Activated CD8-positive, alpha-beta T cell treated with anti-CD3 and anti-CD28 coated beads, Interleukin-2, amount 10 ng/mL, durations not matched to agents 7 days and 5 days (primary cell): Measurements from ENCODE around the gene FGF9. TPM values are rescaled to one million over a fixed set of nuclear protein-coding genes. Genes with fewer than 3 reads are reported as not detected.
A peak's percentile ranks its signal among the peaks of the same experiment; 100 is the strongest.

ENCODE experiments used
- ATAC-seq: fragments of 150-1000 bp; cut with Tn5 transposase; one replicate; pipeline ENCODE4 v1.10.0; 2021; ENCODE audit warnings: moderate library complexity
- CTCF ChIA-PET: fragments of 350-600 bp; sonication (Branson Sonifier 250); formaldehyde crosslinking; loops from one replicate; lab custom pipeline; 2021; ENCODE audit warnings: antibody characterized with exemption; lab: Charles Lee
- POLR2A ChIA-PET: fragments of 350-600 bp; sonication (Branson Sonifier 250); formaldehyde crosslinking; loops from one replicate; lab custom pipeline; 2021; ENCODE audit warnings: antibody characterized with exemption; lab: Charles Lee
- DNase-seq: peaks from one replicate; pipeline ENCODE4 v3.0.0-alpha.2; 2020
- H3K27ac Mint-ChIP-seq: one replicate; pipeline ENCODE4 v1.8.0; 2021; ENCODE audit warnings: mild to moderate bottlenecking, mixed read lengths
- H3K27me3 Mint-ChIP-seq: one replicate; pipeline ENCODE4 v1.8.0; 2021; ENCODE audit warnings: low read depth, mixed read lengths
- H3K36me3 Mint-ChIP-seq: one replicate; pipeline ENCODE4 v1.8.0; 2021; ENCODE audit warnings: low read depth, mixed read lengths
- H3K4me1 Mint-ChIP-seq: one replicate; pipeline ENCODE4 v1.8.0; 2021; ENCODE audit warnings: low read depth, mixed read lengths
- H3K4me3 Mint-ChIP-seq: one replicate; pipeline ENCODE4 v1.8.0; 2021; ENCODE audit warnings: mild to moderate bottlenecking, mixed read lengths
- H3K9me3 Mint-ChIP-seq: one replicate; pipeline ENCODE4 v1.8.0; 2022; ENCODE audit warnings: mixed read lengths; ENCODE audit not compliant: insufficient read depth
- total RNA-seq, 2 experiments: library from RNA; stranded (reverse); gene quantifications; one replicate each; pipeline ENCODE4 v1.2.3, GENCODE V29; 2021

Gene FGF9
- total RNA-seq, 2 experiments from 2014 or later = 0.21 TPM; not detected in 1

GRCh38 chr13:21661097-21661909 is 9.6 kb upstream of the FGF9 start:
- H3K4me1 Mint-ChIP-seq = no peaks in the 10 kb centered on the region

GRCh38 chr13:21663197-21663596 is 7.7 kb upstream of the FGF9 start:
- ATAC-seq (no peak), DNase-seq (no peak)
- no peak overlapping the region for H3K4me3 Mint-ChIP-seq
- CTCF ChIA-PET = no interaction called here
- H3K27me3 Mint-ChIP-seq = peaks cover 33% of the 10 kb centered on the region
- POLR2A ChIA-PET = no interaction called here
- H3K9me3 Mint-ChIP-seq = no peaks in the 10 kb centered on the region
- no peak overlapping the region for H3K27ac Mint-ChIP-seq
- no peaks in the 10 kb centered on the region for H3K36me3 Mint-ChIP-seq
- no peaks in the 10 kb centered on the region for H3K4me1 Mint-ChIP-seq

More at GRCh38 chr13:21661097-21661909, 9.6 kb upstream of the FGF9 start:
- no peaks in the 10 kb centered on the region for H3K9me3 Mint-ChIP-seq
- POLR2A ChIA-PET = no interaction called here
- CTCF ChIA-PET = no interaction called here
- H3K27ac Mint-ChIP-seq = no peak overlapping the region
- no peak for DNase-seq
- no peak for ATAC-seq
- H3K27me3 Mint-ChIP-seq = peaks cover 25% of the 10 kb centered on the region
- H3K4me3 Mint-ChIP-seq = no peak overlapping the region
- no peaks in the 10 kb centered on the region for H3K36me3 Mint-ChIP-seq

GRCh38 chr13:21668732-21669275 is 2.1 kb upstream of the FGF9 start:
- peak overlapping the region; percentile 63 for H3K27ac Mint-ChIP-seq
- peaks cover 1% of the 10 kb centered on the region for H3K36me3 Mint-ChIP-seq
- ChIA-PET CTCF (interaction anchor here (1.9 to 2.6 kb wide), 2 partner anchors 32 to 65 kb away, joined by 5 to 15 read pairs; partner anchors contain the start of gene MICU2), POLR2A (interaction anchor here (0.7 to 3.8 kb wide), 3 partner anchors 10 to 254 kb away, joined by 3 to 27 read pairs (median 4); partner anchors contain the start of gene MICU2)
- ATAC-seq (no peak), DNase-seq (peak; percentile 25)
- H3K4me3 Mint-ChIP-seq = peak overlapping the region; percentile 76
- H3K4me1 Mint-ChIP-seq = peaks cover 39% of the 10 kb centered on the region
- peaks cover 45% of the 10 kb centered on the region for H3K27me3 Mint-ChIP-seq
- H3K9me3 Mint-ChIP-seq = no peaks in the 10 kb centered on the region

- Mint-ChIP-seq H3K9me3 (no peaks in the 10 kb centered on the region), H3K27me3 (peaks cover 49% of the 10 kb centered on the region), H3K36me3 (peaks cover 1% of the 10 kb centered on the region), H3K27ac (peak overlapping the region; percentile 75), H3K4me3 (peak overlapping the region; percentile 80), H3K4me1 (peaks cover 44% of the 10 kb centered on the region)
- DNase-seq (peak; percentile 66), ATAC-seq (peak; percentile 39)
- POLR2A ChIA-PET = interaction anchor here (0.5 to 3.8 kb wide), 3 partner anchors 32 to 79 kb away, joined by 3 to 27 read pairs (median 4); partner anchors contain the start of gene MICU2
- CTCF ChIA-PET = interaction anchor here (0.9 to 2.6 kb wide), 5 partner anchors 8 to 67 kb away, joined by 3 to 15 read pairs (median 4); partner anchors contain the start of gene MICU2
Measured at GRCh38 chr13:21670006-21670882, 629 bp upstream of the FGF9 start.

- H3K4me3 Mint-ChIP-seq = peak overlapping the region; percentile 80
- DNase-seq = no peak
- POLR2A ChIA-PET = interaction anchor here (1.4 to 3.8 kb wide), 3 partner anchors 34 to 68 kb away, joined by 3 to 27 read pairs (median 6); partner anchors contain the start of gene MICU2
Measured at GRCh38 chr13:21671620-21672286, 880 bp downstream of the FGF9 start.

GRCh38 chr13:21672287-21672680 is 1.4 kb downstream of the FGF9 start:
- CTCF ChIA-PET = interaction anchor here (1.6 kb wide), 1 partner anchor 34 kb away, joined by 8 read pairs; no protein-coding TSS in a partner anchor
- no peak for DNase-seq
- Mint-ChIP-seq H3K27me3 (peaks cover 63% of the 10 kb centered on the region), H3K27ac (no peak overlapping the region), H3K4me1 (peaks cover 44% of the 10 kb centered on the region), H3K36me3 (peaks cover 1% of the 10 kb centered on the region), H3K9me3 (no peaks in the 10 kb centered on the region), H3K4me3 (no peak overlapping the region)
- no peak for ATAC-seq
- POLR2A ChIA-PET = interaction anchor here (2.1 kb wide), 1 partner anchor 69 kb away, joined by 6 read pairs; the partner anchor contains the start of gene MICU2

More at GRCh38 chr13:21671620-21672286, 880 bp downstream of the FGF9 start:
- no peaks in the 10 kb centered on the region for H3K9me3 Mint-ChIP-seq
- peaks cover 60% of the 10 kb centered on the region for H3K27me3 Mint-ChIP-seq
- CTCF ChIA-PET = no interaction called here
- no peak for ATAC-seq
- peaks cover 44% of the 10 kb centered on the region for H3K4me1 Mint-ChIP-seq
- peaks cover 1% of the 10 kb centered on the region for H3K36me3 Mint-ChIP-seq
- H3K27ac Mint-ChIP-seq = no peak overlapping the region

GRCh38 chr13:21672796-21673538 is 2.1 kb downstream of the FGF9 start:
- no peak overlapping the region for H3K27ac Mint-ChIP-seq
- H3K4me1 Mint-ChIP-seq = peaks cover 44% of the 10 kb centered on the region
- peak overlapping the region; percentile 64 for H3K4me3 Mint-ChIP-seq
- ChIA-PET POLR2A (interaction anchor here (2.1 kb wide), 1 partner anchor 69 kb away, joined by 6 read pairs; the partner anchor contains the start of gene MICU2), CTCF (interaction anchor here (1.0 to 1.6 kb wide), 2 partner anchors 35 to 69 kb away, joined by 4 to 8 read pairs; partner anchors contain the start of gene MICU2)
- H3K9me3 Mint-ChIP-seq = no peaks in the 10 kb centered on the region
- DNase-seq (no peak), ATAC-seq (no peak)
- H3K27me3 Mint-ChIP-seq = peaks cover 63% of the 10 kb centered on the region
- H3K36me3 Mint-ChIP-seq = peaks cover 1% of the 10 kb centered on the region

- peak; percentile 35 for DNase-seq
- H3K4me1 Mint-ChIP-seq = peaks cover 43% of the 10 kb centered on the region
- H3K27ac Mint-ChIP-seq = no peak overlapping the region
Measured at GRCh38 chr13:21673539-21673788, 2.6 kb downstream of the FGF9 start.

GRCh38 chr13:21673789-21674489 is 3.1 kb downstream of the FGF9 start:
- Mint-ChIP-seq H3K36me3 (peaks cover 1% of the 10 kb centered on the region), H3K4me1 (peaks cover 38% of the 10 kb centered on the region), H3K4me3 (peak overlapping the region; percentile 76), H3K9me3 (no peaks in the 10 kb centered on the region), H3K27me3 (peaks cover 57% of the 10 kb centered on the region), H3K27ac (no peak overlapping the region)
- peak; percentile 37 for DNase-seq
- POLR2A ChIA-PET = interaction anchor here (1.1 to 2.1 kb wide), 2 partner anchors 70 kb away, joined by 3 to 6 read pairs; partner anchors contain the start of gene MICU2
- CTCF ChIA-PET = interaction anchor here (1.0 to 1.6 kb wide), 3 partner anchors 36 to 70 kb away, joined by 3 to 8 read pairs (median 4); partner anchors contain the start of gene MICU2
- ATAC-seq = peak; percentile 11

More at GRCh38 chr13:21673539-21673788, 2.6 kb downstream of the FGF9 start:
- ChIA-PET CTCF (interaction anchor here (1.0 to 1.6 kb wide), 2 partner anchors 35 to 70 kb away, joined by 4 to 8 read pairs; partner anchors contain the start of gene MICU2), POLR2A (interaction anchor here (2.1 kb wide), 1 partner anchor 70 kb away, joined by 6 read pairs; the partner anchor contains the start of gene MICU2)
- peaks cover 1% of the 10 kb centered on the region for H3K36me3 Mint-ChIP-seq
- H3K9me3 Mint-ChIP-seq = no peaks in the 10 kb centered on the region
- peak overlapping the region; percentile 64 for H3K4me3 Mint-ChIP-seq
- peaks cover 60% of the 10 kb centered on the region for H3K27me3 Mint-ChIP-seq
- ATAC-seq = peak; percentile 2
